GM12801 (cell line): ENCODE measurements around the gene USH2A.

Experiments used
- TF ChIP-seq, protein P1 (sequence below): IDR thresholded peaks from one replicate; pipeline ENCODE4 v1.5.1; 2011; ENCODE audit warnings: control low read depth; ENCODE audit not compliant: insufficient read length; ENCODE audit errors: extremely low read depth

USH2A gene

DNA sequence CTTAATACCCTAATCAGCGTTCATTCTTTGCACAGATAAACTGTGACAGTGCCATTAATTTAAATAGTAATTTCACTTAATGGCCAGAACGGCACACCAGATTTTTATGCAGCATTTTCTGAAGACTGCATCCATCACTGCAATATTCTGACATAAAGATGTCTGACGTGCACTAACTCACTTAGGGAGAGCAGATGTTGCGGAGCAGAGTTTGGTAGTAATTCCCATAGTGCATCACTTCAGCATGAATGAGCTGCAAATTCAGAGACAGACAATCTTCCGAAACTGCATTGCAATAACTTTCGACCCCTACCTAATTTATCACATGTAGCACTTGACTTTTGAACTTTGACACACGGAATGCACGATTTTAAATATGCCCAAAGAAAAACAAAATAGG, 630.8 kb downstream of the USH2A start:
- TF ChIP-seq, protein P1, sequence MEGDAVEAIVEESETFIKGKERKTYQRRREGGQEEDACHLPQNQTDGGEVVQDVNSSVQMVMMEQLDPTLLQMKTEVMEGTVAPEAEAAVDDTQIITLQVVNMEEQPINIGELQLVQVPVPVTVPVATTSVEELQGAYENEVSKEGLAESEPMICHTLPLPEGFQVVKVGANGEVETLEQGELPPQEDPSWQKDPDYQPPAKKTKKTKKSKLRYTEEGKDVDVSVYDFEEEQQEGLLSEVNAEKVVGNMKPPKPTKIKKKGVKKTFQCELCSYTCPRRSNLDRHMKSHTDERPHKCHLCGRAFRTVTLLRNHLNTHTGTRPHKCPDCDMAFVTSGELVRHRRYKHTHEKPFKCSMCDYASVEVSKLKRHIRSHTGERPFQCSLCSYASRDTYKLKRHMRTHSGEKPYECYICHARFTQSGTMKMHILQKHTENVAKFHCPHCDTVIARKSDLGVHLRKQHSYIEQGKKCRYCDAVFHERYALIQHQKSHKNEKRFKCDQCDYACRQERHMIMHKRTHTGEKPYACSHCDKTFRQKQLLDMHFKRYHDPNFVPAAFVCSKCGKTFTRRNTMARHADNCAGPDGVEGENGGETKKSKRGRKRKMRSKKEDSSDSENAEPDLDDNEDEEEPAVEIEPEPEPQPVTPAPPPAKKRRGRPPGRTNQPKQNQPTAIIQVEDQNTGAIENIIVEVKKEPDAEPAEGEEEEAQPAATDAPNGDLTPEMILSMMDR: no peak

DNA sequence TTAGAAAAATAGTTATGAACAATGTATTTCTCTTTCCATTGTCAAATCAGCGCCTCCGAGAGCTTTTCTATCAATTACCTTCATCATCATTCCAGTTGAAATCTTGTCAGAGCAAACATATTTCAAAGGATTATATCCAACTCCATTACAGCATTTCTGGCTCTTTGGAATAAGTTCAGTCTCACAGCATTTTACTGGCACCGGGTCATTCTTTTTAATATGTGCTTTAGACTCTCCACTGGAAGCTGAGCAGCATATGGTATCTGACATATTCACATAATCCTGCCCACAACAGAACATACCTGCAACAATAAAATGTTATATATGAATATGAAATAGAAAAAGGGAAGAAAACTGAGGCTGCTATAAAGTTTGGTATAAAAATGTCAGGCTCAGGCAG, 633.3 kb downstream of the USH2A start:
- TF ChIP-seq, protein P1: no peak

DNA sequence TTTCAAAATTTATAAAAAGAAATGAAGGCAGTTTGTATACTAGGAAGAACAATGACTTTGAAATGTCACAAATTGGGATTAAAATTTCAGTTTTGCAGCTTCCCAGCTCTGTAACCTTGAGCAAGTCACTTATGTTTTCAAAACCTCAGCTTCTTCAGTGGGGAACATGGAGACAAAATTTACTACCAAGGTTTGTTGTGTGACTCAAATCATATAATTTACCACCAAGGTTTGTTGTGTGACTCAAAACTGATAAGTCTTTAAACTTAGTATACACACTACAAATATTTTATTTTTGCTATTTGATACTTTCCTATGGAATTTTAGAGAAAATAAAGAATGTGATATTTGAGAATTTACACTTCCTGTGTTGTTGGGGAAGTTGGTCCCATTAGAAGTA, 636.3 kb downstream of the USH2A start:
- TF ChIP-seq, protein P1: no peak

DNA sequence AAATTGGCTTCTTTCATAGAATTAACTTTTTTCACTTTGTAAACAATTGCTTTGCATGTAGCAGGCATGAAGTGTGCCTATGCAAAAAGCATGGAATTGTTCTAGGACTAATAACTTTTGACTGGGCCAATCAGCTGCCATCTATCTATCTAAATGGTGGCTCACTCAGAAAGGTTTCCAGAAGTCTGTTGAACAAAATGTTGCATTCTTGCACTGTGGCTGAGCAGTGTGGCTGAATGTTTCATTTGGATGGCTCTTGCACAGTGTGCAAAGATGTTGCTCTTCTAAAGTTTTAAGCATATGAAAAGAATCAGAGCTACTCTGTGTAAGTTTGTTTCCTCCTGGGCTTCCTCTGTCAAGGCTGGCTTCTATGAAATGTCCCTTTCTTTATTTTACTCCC, 642.6 kb downstream of the USH2A start:
- TF ChIP-seq, protein P1: no peak

DNA sequence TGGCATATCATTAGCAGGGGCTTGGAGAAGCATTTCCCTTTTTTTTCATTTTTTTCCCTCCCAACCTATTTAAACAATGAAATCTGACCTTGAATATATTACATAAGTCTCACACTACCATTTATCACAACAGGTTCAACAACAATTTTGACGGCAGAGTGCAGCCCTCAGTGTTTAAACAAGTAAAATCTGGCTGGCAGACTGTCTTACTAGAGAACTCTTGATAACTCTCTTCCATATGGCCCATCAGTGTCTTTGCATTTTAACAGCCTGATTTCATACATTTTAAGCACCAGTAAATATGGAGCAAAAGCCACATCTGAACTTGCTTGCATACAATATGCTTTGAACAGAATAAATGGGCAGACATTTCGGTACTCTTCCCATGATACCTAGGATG, 643.1 kb downstream of the USH2A start:
- TF ChIP-seq, protein P1: no peak

DNA sequence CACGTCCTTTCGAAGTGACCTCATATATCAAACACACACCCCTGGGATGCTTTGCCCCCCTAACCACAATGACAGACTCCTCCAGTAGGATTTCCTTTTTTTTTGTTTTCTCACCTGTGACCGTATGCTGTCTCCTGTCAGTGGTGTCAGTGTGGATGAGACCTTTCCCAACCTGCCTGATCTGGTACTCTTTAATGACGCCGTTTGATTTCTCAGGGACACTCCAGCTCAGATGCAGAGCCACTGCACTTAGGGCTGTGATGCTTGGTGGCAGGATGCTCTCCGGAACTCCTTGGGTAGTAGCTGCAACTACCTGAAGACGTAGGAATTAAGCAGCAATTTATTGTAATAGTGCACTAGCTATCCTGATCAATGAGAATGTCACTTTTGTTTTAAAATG, 643.5 kb downstream of the USH2A start:
- TF ChIP-seq, protein P1: no peak

DNA sequence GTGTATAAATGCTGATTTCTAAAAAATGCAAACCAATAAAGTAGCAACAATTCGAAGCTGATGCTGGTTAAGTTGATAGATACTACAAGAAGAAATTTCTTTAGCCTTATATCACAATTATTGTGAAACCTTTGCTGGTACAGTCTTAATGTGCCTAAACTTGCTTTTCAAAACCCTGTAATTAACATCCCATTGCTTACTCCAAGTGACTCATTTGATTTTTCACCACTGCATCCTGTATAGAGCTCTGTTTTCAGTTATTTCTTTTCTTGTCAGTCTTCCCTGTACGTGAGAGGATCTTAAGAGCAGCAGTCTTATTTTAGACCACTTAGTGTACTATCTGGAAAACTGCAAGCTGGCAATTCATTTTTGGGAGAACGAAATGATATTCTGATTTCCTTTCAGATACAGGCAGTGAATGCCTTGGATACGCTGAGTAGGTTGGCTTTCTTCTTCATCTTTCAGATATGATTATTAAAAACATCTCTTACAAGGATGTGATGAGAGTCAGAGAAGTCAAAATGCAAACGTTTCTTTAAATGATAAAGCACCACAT, 645.8 kb downstream of the USH2A start:
- TF ChIP-seq, protein P1: no peak
